T-helper 17 cell (primary cell): Measurements from ENCODE around the gene DNMT3L. TPM values are rescaled to one million over a fixed set of nuclear protein-coding genes. Genes with fewer than 3 reads are reported as not detected.
"Not testable (repeated sequence)": the region's sequence is repeated elsewhere in the genome, so short reads cannot be mapped to it uniquely, and the experiment has no call there.

ENCODE experiments used
- ATAC-seq: fragments of 150-1000 bp; cut with Tn5 transposase; 2 replicates; pipeline ENCODE4 v1.10.0; 2021; ENCODE audit warnings: mild to moderate bottlenecking, moderate library complexity
- DNase-seq, 3 donors: peaks; one replicate each; pipeline versions ENCODE4 v3.0.0 to v3.0.0-alpha.2; 2020 to 2021
- H3K9me3 ChIP-seq: one replicate; pipeline ENCODE4 v1.7.0; 2013; ENCODE audit warnings: low read length, mild to moderate bottlenecking; ENCODE audit not compliant: control insufficient read depth, poor library complexity, severe bottlenecking
- H3K27ac Mint-ChIP-seq: one replicate; pipeline ENCODE4 v1.8.0; 2022; ENCODE audit warnings: mild to moderate bottlenecking, moderate library complexity, mixed read lengths
- H3K27me3 Mint-ChIP-seq: one replicate; pipeline ENCODE4 v1.8.0; 2022; ENCODE audit warnings: mixed read lengths
- H3K36me3 Mint-ChIP-seq: one replicate; pipeline ENCODE4 v1.8.0; 2022; ENCODE audit warnings: low read depth, mixed read lengths
- H3K4me1 Mint-ChIP-seq: one replicate; pipeline ENCODE4 v1.8.0; 2022; ENCODE audit warnings: mild to moderate bottlenecking, mixed read lengths
- H3K4me3 Mint-ChIP-seq: one replicate; pipeline ENCODE4 v1.8.0; 2022; ENCODE audit warnings: mild to moderate bottlenecking, moderate library complexity, mixed read lengths
- total RNA-seq, 4 donors: library from RNA in 2 of 4; stranded (reverse) in 2 of 4; gene quantifications; one replicate each; pipeline ENCODE4 v1.2.3 and lab custom pipeline; 2022 to 2026

DNMT3L gene
- total RNA-seq, 2 donors from 2014 or later, result not detected

DNA sequence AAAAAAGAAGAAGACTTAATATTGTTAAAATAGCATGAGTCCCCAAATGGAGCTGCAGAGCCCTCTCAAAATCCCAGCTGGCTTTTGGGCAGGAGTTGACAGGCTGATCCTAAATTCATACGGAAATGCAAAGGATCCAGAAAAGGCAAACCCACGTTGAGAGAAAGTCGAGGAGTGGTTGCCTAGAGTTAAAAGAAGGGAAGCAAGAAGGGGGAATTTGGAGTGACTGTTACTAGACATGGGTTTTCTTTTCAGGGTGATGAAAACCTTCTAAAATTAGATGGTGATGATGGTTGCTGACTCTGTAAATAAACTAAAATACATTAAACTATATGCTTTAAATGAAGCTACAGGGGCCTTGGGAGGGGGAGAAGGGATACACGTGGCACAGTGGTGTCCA lies 1.6 kb downstream of the DNMT3L start:
- Mint-ChIP-seq H3K36me3 (no peaks in the 10 kb centered on the region), H3K4me3 (no peak overlapping the region), H3K27ac (no peak overlapping the region), H3K27me3 (peaks cover 7% of the 10 kb centered on the region), H3K4me1 (no peaks in the 10 kb centered on the region)
- DNase-seq, result no peak
- no peaks in the 10 kb centered on the region for H3K9me3 ChIP-seq
- no peak for ATAC-seq

- no peaks in the 10 kb centered on the region for H3K9me3 ChIP-seq
- ATAC-seq (no peak), DNase-seq (no peak)
- H3K4me3 Mint-ChIP-seq, result no peak overlapping the region
- H3K27ac Mint-ChIP-seq, result no peak overlapping the region
- peaks cover 7% of the 10 kb centered on the region for H3K27me3 Mint-ChIP-seq
- no peaks in the 10 kb centered on the region for H3K36me3 Mint-ChIP-seq
- H3K4me1 Mint-ChIP-seq, result no peaks in the 10 kb centered on the region
These were observed 2.5 kb downstream of the DNMT3L start for GRCh38 chr21:44259082-44259705.

DNA sequence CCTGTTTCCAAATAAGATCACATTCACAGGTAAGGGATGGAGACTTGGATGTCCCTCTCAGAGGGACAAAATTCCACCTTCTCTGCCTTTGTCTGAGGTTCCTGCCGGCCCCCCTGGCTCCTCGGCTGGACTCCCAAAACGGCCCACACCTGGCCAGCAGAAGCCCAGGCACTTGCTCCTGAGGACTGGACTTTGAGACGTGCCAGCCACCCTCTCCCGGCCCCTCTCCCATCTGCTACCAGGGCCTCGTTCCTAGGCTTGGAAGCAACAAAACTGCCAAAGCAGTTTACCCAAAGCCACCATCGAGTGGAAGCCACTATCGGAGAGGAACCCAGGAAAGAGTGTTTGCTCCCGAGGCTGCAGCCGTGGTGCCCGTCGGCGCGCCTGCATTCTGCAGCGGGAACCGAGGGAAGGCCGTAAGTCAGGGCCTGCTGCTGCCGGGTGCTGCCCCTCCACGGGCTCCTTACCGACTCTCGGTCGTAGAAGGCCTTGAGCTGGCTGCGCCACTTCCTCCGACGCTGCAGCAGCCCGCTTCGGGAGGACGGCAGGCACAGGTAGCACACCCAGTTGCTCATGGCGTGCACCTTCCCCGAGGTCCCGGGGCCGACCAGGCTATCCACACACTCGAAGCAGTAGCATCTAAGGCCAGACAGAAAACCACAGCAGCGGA lies 3.5 kb downstream of the DNMT3L start:
- Mint-ChIP-seq H3K27ac (no peak overlapping the region), H3K36me3 (no peaks in the 10 kb centered on the region), H3K4me3 (no peak overlapping the region), H3K27me3 (peaks cover 7% of the 10 kb centered on the region), H3K4me1 (peaks cover 2% of the 10 kb centered on the region)
- ATAC-seq (no peak), DNase-seq (no peak)
- no peaks in the 10 kb centered on the region for H3K9me3 ChIP-seq

DNA sequence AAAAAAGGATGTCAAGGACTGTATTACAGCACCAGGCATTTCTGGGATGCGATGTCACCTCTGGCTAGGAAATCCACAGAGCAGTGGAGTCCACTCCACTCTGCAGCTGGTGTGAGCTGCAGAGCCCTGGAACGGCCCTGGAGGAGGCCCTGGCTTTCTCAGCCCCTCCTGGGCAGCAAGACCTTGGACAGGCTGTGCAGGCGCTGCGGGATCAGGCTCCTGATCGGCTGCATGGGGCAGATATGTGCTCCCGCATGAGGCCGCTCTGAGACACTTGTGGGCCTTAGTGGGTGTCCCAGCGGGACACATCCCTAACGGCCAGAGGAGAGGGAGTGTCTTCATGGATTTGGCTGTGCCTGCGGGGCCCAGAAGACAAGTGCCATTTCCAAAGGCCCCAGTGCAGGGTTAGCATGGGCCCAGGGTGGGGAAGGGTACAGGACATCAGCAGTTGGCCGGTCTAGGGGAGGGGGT lies 6.2 kb downstream of the DNMT3L start:
- Mint-ChIP-seq H3K27ac (no peak overlapping the region), H3K27me3 (peaks cover 7% of the 10 kb centered on the region), H3K4me1 (peaks cover 2% of the 10 kb centered on the region), H3K36me3 (no peaks in the 10 kb centered on the region), H3K4me3 (no peak overlapping the region)
- ATAC-seq (no peak), DNase-seq (no peak)
- no peaks in the 10 kb centered on the region for H3K9me3 ChIP-seq

GRCh38 chr21:44253832-44254710 lies 7.6 kb downstream of the DNMT3L start:
- Mint-ChIP-seq H3K4me3 (no peak overlapping the region), H3K36me3 (no peaks in the 10 kb centered on the region), H3K4me1 (peaks cover 2% of the 10 kb centered on the region), H3K27ac (no peak overlapping the region), H3K27me3 (peaks cover 7% of the 10 kb centered on the region)
- DNase-seq (no peak), ATAC-seq (no peak)
- H3K9me3 ChIP-seq, result no peaks in the 10 kb centered on the region

DNA sequence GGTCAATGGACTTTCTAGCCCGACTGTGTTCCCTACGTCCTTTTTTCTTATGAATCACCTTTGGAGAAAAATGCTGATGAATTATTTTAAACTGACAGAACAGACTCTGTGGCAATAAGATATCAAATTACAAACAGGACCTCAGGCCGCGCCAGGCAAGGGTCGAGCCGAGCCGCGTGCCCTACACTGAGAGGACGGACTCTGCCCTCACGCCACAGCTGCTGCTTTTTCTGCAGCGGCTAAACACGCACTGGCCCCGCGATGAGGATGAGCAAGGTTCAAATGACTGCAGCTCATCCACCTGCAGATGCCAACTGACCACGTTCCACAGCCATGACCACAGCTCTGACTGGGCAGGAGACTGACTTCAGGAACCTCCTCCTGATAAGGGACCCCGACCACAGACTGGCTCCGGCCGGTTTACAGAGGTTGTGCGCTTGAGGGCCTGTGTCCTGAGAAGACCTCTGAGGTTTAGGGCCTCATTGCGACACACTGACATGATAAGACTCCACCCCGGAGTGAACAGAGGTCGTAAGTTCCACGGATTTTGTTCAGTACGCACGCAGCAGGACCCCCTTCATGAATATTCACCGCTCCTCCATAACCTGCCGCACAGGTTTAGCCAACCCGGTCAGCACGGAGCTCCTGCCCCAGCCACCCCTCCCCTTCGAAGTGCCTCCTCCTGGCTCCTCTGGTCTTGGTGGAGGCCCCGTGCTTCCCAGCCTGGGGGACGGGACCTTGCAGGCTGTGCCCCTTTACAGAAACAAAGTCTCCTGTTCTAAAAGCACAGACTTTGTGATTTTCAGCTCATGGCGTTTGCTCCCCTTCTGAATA lies 12.3 kb downstream of the DNMT3L start:
- H3K4me1 Mint-ChIP-seq, H3K27me3 Mint-ChIP-seq, ATAC-seq, DNase-seq, H3K4me3 Mint-ChIP-seq, H3K27ac Mint-ChIP-seq, H3K9me3 ChIP-seq, H3K36me3 Mint-ChIP-seq: not testable (repeated sequence)

DNA sequence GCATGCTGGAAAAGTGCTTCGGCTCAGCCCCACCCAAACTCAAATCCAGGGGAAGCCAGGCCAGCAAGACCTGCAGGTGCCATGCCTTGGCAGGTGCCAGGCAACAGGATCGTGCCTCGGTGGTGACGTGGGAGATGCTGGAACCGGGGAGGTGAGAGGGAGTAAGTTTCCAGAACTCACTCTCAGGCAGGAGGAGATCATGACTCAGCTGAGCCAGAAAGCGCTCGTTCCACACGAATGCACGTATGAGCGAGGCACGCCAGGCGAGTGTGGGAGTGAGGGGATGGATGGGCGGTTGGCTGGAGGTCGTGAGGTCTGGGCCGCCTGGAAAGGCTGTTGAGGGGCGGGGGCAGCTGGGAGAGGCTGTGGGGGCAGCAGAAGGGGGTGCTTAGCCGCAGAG lies 13.8 kb downstream of the DNMT3L start:
- H3K36me3 Mint-ChIP-seq, H3K27ac Mint-ChIP-seq, ATAC-seq, H3K4me3 Mint-ChIP-seq, H3K27me3 Mint-ChIP-seq, H3K9me3 ChIP-seq, H3K4me1 Mint-ChIP-seq, DNase-seq: not testable (repeated sequence)

DNA sequence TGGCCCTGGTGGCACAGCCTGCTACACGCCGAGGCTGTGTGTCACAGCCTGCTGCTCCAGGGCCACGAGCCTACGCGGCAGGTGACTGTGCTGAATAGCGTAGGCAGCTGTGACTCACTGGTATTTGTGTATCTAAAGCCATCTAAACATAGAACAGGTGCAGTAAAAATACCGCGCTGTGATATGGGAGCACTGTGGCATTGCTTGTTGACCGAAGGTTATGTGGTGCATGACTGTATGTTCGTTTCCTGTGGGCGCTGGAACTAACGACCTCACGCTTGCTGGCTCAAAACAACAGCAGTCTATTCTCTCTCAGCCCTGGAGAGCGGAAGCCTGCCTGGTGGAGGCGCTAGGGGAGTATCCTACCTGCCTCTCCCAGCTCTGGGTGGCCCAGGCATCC lies 17.7 kb downstream of the DNMT3L start:
- H3K27ac Mint-ChIP-seq, H3K4me3 Mint-ChIP-seq, H3K27me3 Mint-ChIP-seq, H3K36me3 Mint-ChIP-seq, H3K9me3 ChIP-seq, DNase-seq, H3K4me1 Mint-ChIP-seq: not testable (repeated sequence)
- ATAC-seq, result peak; percentile 79

GRCh38 chr21:44241281-44241680 lies 20.4 kb downstream of the DNMT3L start:
- H3K4me3 Mint-ChIP-seq, H3K36me3 Mint-ChIP-seq, H3K27ac Mint-ChIP-seq, H3K4me1 Mint-ChIP-seq, DNase-seq, H3K27me3 Mint-ChIP-seq, H3K9me3 ChIP-seq: not testable (repeated sequence)
- peak; percentile 51 for ATAC-seq

DNA sequence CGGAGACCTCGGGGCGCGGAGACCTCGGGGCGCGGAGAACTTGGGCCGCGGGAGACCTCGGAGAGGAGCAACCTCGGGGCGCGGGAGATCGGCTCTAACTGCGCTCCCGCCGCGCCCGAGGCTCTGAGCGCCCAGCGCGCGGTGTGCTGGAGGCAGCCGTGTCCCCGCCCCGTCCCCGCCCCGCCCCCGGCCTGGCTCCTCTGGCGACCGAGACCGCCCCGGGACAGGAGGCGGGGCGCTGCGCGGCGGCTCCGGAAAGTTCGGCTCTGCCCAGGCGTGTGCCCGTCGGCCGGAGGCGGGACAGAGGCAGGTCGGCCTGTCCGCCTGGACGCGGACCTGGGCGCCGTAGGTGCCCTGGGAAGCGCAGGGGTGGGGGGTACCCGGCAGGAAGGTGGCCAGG lies 20.9 kb downstream of the DNMT3L start, which contains the start of gene ICOSLG:
TSS of gene ICOSLG (minus strand) at position 102 of the 400 bp plus-strand sequence. CDS start 126 bp downstream, outside the sequence.
- DNase-seq, H3K9me3 ChIP-seq, H3K27me3 Mint-ChIP-seq, H3K4me1 Mint-ChIP-seq, H3K27ac Mint-ChIP-seq, H3K4me3 Mint-ChIP-seq, H3K36me3 Mint-ChIP-seq: not testable (repeated sequence)
- ATAC-seq, result peak; percentile 61

DNA sequence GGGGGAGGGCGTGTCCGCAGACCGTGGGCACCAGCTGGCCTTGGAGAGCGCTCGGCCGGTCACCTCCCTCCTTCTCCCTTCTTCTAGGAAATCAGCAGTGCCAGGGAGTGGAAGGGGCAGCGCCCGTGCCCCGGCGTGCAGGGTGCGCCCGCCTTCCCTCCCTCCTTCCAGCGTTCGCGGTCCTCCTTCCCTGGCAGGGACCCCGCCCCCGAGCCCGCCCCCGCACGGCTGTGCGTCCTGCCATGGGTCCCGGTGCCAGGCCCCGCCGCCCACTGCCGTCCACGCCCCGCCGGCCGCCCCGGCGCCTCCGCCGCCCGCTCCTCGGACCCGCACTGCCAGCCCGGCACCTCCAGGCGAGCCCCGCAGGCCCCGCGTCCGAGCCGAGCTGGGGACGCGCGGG lies 21.3 kb downstream of the DNMT3L start:
- H3K4me3 Mint-ChIP-seq, H3K9me3 ChIP-seq, H3K27ac Mint-ChIP-seq, ATAC-seq, H3K27me3 Mint-ChIP-seq, H3K4me1 Mint-ChIP-seq, H3K36me3 Mint-ChIP-seq, DNase-seq: not testable (repeated sequence)

GRCh38 chr21:44229561-44229960 lies 32.1 kb downstream of the DNMT3L start:
- H3K27me3 Mint-ChIP-seq, H3K9me3 ChIP-seq, H3K4me1 Mint-ChIP-seq, H3K4me3 Mint-ChIP-seq, DNase-seq, H3K36me3 Mint-ChIP-seq, ATAC-seq, H3K27ac Mint-ChIP-seq: not testable (repeated sequence)

DNA sequence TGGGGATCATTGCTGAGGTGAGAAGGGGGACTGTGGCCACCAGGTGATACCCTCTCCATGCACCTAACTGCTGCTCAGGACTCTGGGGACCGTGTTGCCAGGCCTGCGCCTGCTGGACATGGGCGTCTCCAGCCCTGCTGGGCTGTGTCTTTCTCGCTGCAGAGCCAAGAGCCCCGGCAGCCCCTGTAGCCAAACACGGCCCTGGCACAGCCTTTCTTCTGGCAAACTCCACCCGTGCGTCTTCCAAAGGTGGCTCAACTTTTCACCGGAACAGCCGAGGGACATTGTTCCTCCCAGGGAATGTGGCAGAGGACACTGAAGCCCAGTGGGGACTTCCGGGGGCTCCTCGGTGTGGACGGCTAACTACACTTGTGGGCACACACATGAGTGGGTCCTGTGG lies 33.6 kb downstream of the DNMT3L start:
- H3K9me3 ChIP-seq, H3K4me1 Mint-ChIP-seq, H3K27ac Mint-ChIP-seq, DNase-seq, H3K4me3 Mint-ChIP-seq, H3K27me3 Mint-ChIP-seq, ATAC-seq, H3K36me3 Mint-ChIP-seq: not testable (repeated sequence)
